Thymus (tissue), 11 donors: Measurements from ENCODE around the gene EFNB1. TPM values are rescaled to one million over a fixed set of nuclear protein-coding genes. Genes with fewer than 3 reads are reported as not detected.

ENCODE experiments used
- DNase-seq, 9 donors: peaks; one replicate each; pipeline ENCODE4 v3.0.0-alpha.2; 2013; ENCODE audit warnings: low spot score in 9 of 9, low read depth in 6 of 9, missing footprints in 1 of 9
- H3K27ac ChIP-seq, 2 donors: one replicate each; pipeline ENCODE4 v1.5.1; 2013; ENCODE audit warnings: control low read depth in 1 of 2, low read depth in 1 of 2, low read length in 1 of 2, mild to moderate bottlenecking in 1 of 2, moderate library complexity in 1 of 2
- H3K27me3 ChIP-seq, 2 donors: one replicate each; pipeline ENCODE4 v1.5.1; 2013; ENCODE audit warnings: low read length in 1 of 2; ENCODE audit not compliant: control insufficient read depth in 2 of 2, insufficient read depth in 1 of 2
- H3K36me3 ChIP-seq, 2 donors: one replicate each; pipeline ENCODE4 v1.5.1; 2013; ENCODE audit warnings: low read length in 1 of 2, mild to moderate bottlenecking in 1 of 2, moderate library complexity in 1 of 2; ENCODE audit not compliant: control insufficient read depth in 2 of 2, insufficient read depth in 2 of 2
- H3K4me1 ChIP-seq, 2 donors: one replicate each; pipeline ENCODE4 v1.5.1; 2013; ENCODE audit warnings: low read length in 2 of 2; ENCODE audit not compliant: control insufficient read depth in 2 of 2, insufficient read depth in 2 of 2
- H3K4me3 ChIP-seq, 2 donors: one replicate each; pipeline ENCODE4 v1.5.1; 2013; ENCODE audit warnings: low read length in 2 of 2, control low read depth in 1 of 2, mild to moderate bottlenecking in 1 of 2
- H3K9me3 ChIP-seq, 2 donors: one replicate each; pipeline ENCODE4 v1.5.1; 2013; ENCODE audit warnings: low read length in 1 of 2, mild to moderate bottlenecking in 1 of 2; ENCODE audit not compliant: control insufficient read depth in 2 of 2, insufficient read depth in 1 of 2
- WGBS: extraction: QIAGEN DNeasy Blood & Tissue Kit; methylation state at CpG from one replicate; pipeline ENCODE4 v1.1.7; 2013; 5-methylcytosine and 5-hydroxymethylcytosine counted together
- polyA plus RNA-seq: library from polyadenylated mRNA; stranded (reverse); fragments of 200-250 nt; gene quantifications from one replicate; pipeline ENCODE4 v1.2.3, GENCODE V29; 2013
- total RNA-seq: library from RNA; stranded (reverse); fragments of 120-200 nt; gene quantifications from one replicate; pipeline ENCODE4 v1.2.4, GENCODE V29; 2013
- donor health status: healthy.

The EFNB1 gene
- total and polyA plus RNA-seq, 2 donors: 13.2 to 14.5 TPM

DNA sequence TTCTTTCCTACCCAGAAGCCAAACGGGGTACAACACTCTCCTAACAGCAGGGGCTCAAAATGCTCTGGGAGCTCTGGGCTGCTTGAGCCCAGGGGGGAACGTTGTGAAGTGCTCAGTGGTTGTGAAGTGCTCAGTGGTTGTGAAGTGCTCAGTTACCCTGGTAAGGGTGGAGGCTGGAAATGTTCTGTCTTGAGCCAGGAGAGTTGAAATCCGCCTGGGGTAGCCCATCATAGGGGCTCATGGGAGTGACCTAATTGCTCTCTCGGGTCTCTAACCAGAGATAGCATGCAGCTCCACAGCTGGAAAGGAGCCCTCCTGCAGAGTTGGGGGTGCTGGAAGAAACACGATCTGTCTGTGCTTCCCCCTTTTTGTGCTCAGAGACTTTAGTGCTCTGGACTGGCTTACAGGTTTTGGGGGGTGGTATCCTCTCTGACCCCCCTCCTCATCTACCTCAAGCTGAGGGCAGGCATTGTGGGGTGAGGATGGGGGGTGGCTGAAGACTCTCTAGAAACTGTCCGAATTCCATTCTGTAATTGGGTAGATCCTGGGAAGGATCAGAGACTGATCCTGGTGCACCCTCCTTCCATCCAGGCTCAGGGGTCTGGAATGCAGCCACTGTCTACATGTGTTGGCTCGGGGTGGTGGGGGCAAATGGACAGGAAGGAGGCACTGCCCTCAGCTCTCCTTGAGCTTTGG lies 2.7 kb downstream of the EFNB1 start:
- H3K27me3 ChIP-seq: peaks cover 0 to 37% of the 10 kb centered on the region in 2 donors
- H3K4me3 ChIP-seq: no peak overlapping the region
- H3K27ac ChIP-seq: no peak overlapping the region
- peaks cover 0 to 31% of the 10 kb centered on the region in 2 donors for H3K4me1 ChIP-seq
- no peaks in the 10 kb centered on the region for H3K9me3 ChIP-seq
- DNase-seq: no peak
- WGBS: 47% methylated on average over 7 of the region's 7 CpGs
- H3K36me3 ChIP-seq: no peaks in the 10 kb centered on the region

DNA sequence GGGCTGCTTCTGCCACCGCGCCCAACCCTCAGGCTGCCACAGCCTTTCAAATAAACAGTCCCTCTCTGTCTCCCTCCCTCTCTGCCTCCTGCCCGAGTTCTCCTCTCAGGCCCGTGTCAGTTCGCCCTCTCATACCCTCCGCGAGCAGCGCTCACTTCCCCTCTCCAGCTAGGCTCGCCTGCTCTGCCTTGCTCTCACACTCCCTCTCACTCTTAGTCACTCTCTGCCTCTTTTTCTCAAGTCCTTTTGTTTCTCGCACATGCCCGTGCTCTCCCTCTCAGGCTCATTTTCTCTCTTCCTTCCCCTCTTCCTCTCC lies 3.2 kb downstream of the EFNB1 start:
- DNase-seq: peak in 3 of 9 donors; percentile 16 to 53 (median 38)

DNA sequence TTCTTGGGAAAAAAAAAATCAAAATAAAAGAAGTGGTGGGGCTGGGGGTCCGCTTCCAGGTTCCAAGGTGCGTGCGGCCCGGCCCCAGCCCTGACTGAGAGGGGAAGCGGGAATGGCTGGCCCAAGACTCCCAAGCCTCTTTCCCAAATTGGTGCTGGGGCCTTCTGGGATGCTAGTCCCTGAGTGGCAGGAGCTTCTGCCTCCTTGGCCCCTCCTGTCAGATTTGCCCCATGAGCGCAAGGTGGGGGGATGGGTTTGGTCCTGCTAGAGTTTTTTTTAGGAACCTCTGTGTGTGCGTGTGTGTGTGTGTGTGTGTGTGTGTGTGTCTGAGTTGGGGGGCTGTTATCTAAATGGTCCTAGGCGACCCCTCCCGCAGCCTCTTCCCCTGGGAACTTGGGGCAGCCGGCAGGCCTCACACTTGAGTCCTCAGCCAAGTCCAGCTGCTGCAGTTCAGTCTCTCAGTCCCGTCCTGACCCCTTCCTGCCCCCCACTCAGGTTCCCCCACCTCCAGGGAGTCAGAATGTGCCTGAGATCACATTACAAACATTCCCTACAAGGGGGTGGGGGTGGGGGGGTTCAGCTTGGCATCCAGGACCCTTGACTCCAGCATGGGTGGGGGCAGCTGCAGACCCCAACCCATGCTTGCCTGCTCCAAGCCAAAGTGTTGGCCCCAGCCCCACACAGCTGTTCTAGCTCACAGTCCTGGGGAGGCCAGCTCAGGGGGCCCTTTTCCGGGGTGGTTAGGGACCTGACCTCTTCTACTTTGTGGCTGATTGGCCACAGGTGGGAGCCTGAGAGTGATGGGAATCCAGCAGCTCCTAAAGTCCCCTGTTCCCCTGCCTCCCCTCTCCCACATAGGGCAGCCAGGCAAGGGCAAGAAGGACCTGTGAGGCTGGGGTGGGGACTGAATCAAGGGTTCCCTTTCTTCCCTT lies 4.0 kb downstream of the EFNB1 start:
- no peaks in the 10 kb centered on the region for H3K36me3 ChIP-seq
- no peaks in the 10 kb centered on the region for H3K9me3 ChIP-seq
- H3K4me1 ChIP-seq: peaks cover 0 to 31% of the 10 kb centered on the region in 2 donors
- WGBS: 89% methylated on average over 12 of the region's 12 CpGs
- no peak overlapping the region for H3K27ac ChIP-seq
- H3K4me3 ChIP-seq: no peak overlapping the region
- DNase-seq: no peak
- H3K27me3 ChIP-seq: peaks cover 0 to 33% of the 10 kb centered on the region in 2 donors

More for the DNA sequence above, 3.2 kb downstream of the EFNB1 start:
- Histone ChIP-seq H3K4me3 (no peak overlapping the region), H3K4me1 (peaks cover 0 to 31% of the 10 kb centered on the region in 2 donors), H3K9me3 (no peaks in the 10 kb centered on the region), H3K27me3 (peaks cover 0 to 33% of the 10 kb centered on the region in 2 donors), H3K27ac (no peak overlapping the region), H3K36me3 (no peaks in the 10 kb centered on the region)
- 6% methylated on average over 10 of the region's 11 CpGs for WGBS

DNA sequence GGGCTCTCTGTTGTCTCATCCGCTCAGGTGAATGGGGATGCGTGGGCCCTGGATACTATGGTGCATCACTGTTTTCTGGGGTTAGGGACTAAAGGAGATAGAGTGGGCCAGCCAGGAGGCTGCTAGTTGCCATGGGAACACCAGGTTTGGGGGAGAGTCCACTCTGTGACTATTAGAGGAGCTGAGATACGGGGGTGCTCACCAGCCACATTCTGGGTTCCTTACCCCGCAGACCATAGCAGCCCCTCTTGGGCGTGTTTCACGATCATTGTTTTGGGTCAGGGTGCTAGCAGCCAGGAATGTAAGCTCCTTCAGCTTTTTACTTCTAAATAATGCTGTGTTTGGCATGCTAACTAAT lies 4.6 kb downstream of the EFNB1 start:
- WGBS: 92% methylated on average over 6 of the region's 6 CpGs
- H3K4me3 ChIP-seq: no peak overlapping the region

DNA sequence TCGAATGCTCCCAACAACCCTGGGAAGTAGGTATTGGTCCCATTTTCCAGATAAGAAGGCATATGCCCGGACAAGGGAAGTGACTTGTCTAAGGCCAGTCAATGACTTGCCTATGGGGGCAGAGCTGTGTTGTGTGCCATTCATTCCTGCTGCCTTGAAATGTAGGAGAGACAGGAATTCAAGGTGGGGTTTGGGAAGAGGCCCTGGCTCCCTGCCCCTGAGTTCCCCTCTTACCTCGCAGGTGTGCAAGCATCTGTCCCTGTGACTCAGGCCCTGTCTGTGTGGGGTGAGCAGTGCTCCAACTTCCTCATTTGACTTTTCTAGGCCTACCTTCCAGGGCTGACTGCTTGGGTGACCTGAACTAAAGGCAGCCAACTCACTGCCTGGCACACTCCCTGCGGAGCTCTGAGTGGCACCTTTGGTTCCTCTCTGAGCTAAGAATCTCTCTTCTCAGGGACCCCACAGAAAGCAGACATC lies 5.1 kb downstream of the EFNB1 start:
- H3K27ac ChIP-seq: no peak overlapping the region
- no peaks in the 10 kb centered on the region for H3K36me3 ChIP-seq
- peaks cover 0 to 22% of the 10 kb centered on the region in 2 donors for H3K4me1 ChIP-seq
- H3K27me3 ChIP-seq: peaks cover 0 to 33% of the 10 kb centered on the region in 2 donors
- no peaks in the 10 kb centered on the region for H3K9me3 ChIP-seq
- no peak overlapping the region for H3K4me3 ChIP-seq
- no peak for DNase-seq
- 66% methylated on average over 4 of the region's 4 CpGs for WGBS

More for the DNA sequence above, 4.6 kb downstream of the EFNB1 start:
- H3K27me3 ChIP-seq: peaks cover 0 to 33% of the 10 kb centered on the region in 2 donors
- H3K36me3 ChIP-seq: no peaks in the 10 kb centered on the region
- H3K4me1 ChIP-seq: peaks cover 0 to 24% of the 10 kb centered on the region in 2 donors
- H3K9me3 ChIP-seq: no peaks in the 10 kb centered on the region
- no peak overlapping the region for H3K27ac ChIP-seq
- no peak for DNase-seq

DNA sequence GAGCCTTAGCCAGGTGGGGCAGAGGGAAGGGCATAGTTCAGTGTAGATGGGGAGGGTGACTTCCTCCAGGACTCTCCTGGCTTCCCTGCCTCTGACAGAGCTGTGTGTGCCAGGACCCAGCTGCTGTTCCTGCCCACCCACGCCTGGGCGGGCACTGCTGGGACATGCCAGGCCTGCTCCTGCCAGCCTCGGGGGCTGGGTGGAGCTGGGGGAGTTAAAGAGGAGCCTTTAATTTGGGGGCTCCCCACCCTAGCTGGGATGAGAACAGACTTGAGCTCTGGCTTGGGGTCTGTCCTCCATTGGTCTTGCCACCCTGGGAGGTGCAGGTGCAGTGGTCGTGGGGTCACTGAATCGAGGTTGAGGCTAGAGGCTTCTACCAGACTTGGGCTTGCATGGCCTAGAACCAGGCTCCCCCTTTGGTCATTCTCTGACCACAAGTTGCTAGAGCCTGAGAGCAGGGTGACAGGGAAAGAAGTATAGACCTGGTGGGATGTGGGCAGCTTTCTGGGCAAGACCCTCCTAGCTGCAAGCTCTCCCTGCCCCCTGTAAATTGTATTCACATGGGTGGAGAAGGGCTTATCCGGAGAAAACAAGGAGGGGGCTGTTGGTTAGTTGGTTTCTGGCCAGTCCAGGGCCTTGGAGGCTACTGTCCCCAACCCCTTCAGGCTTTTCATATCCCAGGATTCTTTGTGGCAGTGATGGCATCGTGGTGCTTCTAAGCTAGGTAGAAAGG lies 5.7 kb downstream of the EFNB1 start:
- peaks cover 3% of the 10 kb centered on the region in 2 donors for H3K36me3 ChIP-seq
- 95% methylated on average over 7 of the region's 7 CpGs for WGBS
- H3K4me3 ChIP-seq: no peak overlapping the region
- peaks cover 0 to 29% of the 10 kb centered on the region in 2 donors for H3K27me3 ChIP-seq
- no peak overlapping the region for H3K27ac ChIP-seq
- peaks cover 0 to 22% of the 10 kb centered on the region in 2 donors for H3K4me1 ChIP-seq
- no peak for DNase-seq
- no peaks in the 10 kb centered on the region for H3K9me3 ChIP-seq

DNA sequence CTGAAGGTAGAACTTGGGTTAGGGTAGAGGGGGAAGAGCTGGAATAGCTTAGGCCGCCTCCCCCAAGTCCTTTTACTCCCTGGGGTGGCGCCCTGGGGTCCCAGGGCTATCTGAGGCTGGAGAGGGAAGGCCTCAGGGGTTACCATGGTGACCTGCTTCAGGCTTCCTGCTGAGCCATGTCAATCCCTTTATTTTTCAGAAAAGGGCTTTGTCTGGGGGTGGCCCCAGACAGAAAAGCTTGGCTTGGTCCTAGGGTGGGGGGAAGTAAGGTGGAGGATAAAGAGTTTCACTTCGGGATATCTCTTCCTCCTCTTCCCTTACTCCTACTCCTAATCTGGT lies 6.3 kb downstream of the EFNB1 start:
- peaks cover 0 to 20% of the 10 kb centered on the region in 2 donors for H3K4me1 ChIP-seq
- H3K36me3 ChIP-seq: peaks cover 6 to 8% of the 10 kb centered on the region in 2 donors
- H3K27me3 ChIP-seq: peaks cover 0 to 24% of the 10 kb centered on the region in 2 donors
- H3K27ac ChIP-seq: no peak overlapping the region
- 98% methylated on average over 3 of the region's 3 CpGs for WGBS
- H3K9me3 ChIP-seq: no peaks in the 10 kb centered on the region
- no peak overlapping the region for H3K4me3 ChIP-seq
- DNase-seq: no peak

DNA sequence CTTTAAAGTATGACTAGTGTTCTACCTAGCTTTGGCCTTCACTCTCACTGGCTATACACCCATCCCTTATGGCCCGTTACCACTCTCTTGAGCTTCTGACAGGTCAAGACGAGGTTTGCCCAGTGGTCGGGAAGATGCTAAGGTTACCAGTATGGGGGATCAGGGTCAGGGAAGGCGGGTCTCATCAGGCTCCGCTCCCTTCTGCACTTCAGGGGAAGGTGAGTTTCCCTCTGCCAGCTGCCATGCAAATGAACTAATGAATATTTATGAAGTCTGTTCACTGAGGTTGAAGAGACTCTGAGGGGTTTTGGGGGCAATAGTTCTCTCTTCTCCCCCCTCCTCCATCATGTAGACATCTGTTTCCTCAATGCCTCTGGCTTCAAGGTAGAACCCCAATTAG lies 6.6 kb downstream of the EFNB1 start:
- H3K36me3 ChIP-seq: peaks cover 6 to 12% of the 10 kb centered on the region in 2 donors
- WGBS: 96% methylated on average over 5 of the region's 5 CpGs
- H3K4me3 ChIP-seq: no peak overlapping the region
- DNase-seq: no peak
- H3K27ac ChIP-seq: no peak overlapping the region
- no peaks in the 10 kb centered on the region for H3K9me3 ChIP-seq
- peaks cover 0 to 20% of the 10 kb centered on the region in 2 donors for H3K27me3 ChIP-seq
- H3K4me1 ChIP-seq: peaks cover 0 to 16% of the 10 kb centered on the region in 2 donors
